HG02885 (cell line): ENCODE results near the gene RNF112.

ENCODE experiments used
- ATAC-seq: cut with Tn5 transposase; IDR thresholded peaks from one replicate; pipeline ENCODE4 v1.9.1; 2021; ENCODE audit warnings: mild to moderate bottlenecking; ENCODE audit not compliant: unreplicated experiment, poor library complexity

Gene RNF112

DNA sequence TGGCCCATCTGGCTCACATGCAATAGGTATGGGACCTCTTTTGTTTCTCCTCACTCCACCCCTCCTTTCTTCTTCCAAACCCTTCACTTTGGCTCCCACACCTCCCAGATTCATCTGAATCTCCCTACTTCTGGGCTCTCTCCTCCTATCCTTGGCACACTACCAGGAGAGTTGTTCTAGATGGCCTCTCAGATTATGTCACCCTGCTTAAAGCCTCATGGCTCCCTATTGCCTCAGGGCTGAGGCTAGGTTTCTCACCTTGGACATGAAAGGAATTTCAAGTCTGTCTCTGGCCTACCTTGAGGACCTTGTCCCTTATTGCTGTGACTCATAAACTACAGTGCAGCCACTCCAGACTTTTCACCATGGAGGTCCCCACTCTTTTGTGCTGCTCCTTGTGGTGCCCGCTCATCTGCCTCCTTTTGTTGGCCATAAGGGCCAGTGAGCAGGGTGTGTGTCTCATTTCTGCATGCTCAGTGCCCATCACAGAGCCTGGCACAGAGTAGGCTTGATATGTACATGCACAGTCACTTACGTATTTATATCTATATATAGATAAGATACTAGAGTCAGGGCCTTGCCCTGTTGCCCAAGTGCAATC, 23.0 kb upstream of the RNF112 start:
- ATAC-seq: no peak

DNA sequence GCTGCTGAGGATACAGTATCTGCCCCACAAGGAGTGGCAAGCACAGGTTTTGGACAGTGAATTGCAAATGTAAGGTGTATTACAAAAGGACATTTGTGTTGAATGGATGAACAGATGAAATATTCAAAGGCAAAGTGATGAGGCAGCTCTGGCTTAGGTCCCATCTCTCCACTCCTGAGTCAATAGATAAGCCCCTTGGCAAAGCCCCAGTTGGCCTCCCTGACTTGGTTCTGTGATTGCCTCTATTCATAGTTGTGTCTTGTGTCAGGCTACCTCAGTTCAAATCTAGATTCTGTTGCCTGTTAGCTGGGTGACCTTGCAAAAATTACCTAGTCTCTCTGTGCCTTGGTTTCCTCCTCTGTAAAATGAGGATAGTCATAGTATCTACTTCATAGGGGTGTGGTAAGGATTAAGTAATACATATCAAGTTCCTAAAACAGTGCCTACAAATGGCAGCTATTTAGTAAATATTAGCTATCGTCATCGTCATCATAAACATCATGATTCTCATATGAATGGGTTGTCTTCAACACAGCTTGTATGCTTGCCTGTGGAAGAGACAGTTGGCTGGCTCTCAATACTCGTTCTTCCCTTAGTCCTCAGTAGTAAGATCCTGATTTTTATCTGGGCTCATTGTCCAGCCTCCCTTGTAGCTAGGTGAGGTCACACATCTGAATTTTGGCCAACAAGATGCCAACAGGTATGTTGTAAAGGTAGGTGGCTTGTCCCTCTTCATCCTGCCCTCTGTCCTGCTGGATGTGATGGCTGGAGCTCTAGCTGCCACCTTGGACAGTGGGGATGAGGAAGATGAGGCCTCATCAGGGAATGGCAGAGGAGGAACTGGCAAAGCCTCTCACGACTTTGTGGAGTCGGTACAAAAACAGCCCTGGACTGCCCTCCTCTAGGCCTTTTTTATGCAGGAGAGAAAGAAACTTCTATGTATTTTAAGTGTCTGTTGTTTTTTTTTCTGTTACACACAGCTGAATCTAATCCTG, 21.9 kb upstream of the RNF112 start:
- ATAC-seq: no peak

DNA sequence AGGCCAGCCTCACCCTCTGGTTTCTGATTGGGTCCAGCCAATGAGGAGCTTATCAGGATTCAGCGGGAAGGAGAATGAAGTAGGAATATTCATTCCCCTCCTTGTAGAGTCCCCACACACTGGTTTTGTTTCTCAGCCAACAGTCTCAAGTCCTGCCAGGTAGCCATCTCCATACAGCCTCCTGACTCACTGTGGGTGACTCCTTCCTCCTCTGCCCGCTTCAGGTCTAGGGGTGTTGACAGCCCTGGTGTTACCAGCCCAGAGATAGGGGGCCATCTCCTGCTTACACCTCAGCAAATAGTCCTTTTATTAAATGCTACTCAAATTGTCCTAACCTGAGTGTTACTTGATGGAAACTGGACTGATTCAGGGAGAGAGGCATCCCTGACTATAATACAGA, 20.1 kb upstream of the RNF112 start:
- ATAC-seq: no peak

GRCh38 chr17:19391432-19391831, 19.6 kb upstream of the RNF112 start:
- no peak for ATAC-seq

GRCh38 chr17:19392303-19392702, 18.7 kb upstream of the RNF112 start:
- no peak for ATAC-seq

DNA sequence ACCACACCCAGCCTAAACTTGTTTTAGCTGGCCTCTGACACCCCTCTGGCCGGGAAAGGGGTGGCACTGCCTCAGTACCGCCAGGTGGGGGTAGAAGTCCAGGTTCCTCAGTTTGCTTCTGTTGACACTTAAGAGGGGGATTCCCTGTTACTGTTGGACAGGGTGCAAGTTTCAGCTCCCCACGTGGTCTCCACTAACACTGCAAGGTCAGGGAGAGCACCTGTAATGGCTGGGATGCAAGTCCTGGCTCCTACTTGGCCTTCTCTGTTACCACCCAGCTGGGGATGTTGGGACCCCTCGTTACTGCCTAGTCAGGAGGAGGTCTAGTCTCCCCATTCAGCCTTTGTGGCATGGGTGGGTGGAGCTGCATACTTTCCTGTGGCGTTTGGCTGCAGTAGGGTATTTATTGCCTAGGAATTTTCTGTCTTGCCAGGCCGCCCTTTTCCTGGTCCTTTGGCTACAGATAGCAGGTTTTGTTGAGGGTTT, 13.4 kb upstream of the RNF112 start:
- no peak for ATAC-seq

DNA sequence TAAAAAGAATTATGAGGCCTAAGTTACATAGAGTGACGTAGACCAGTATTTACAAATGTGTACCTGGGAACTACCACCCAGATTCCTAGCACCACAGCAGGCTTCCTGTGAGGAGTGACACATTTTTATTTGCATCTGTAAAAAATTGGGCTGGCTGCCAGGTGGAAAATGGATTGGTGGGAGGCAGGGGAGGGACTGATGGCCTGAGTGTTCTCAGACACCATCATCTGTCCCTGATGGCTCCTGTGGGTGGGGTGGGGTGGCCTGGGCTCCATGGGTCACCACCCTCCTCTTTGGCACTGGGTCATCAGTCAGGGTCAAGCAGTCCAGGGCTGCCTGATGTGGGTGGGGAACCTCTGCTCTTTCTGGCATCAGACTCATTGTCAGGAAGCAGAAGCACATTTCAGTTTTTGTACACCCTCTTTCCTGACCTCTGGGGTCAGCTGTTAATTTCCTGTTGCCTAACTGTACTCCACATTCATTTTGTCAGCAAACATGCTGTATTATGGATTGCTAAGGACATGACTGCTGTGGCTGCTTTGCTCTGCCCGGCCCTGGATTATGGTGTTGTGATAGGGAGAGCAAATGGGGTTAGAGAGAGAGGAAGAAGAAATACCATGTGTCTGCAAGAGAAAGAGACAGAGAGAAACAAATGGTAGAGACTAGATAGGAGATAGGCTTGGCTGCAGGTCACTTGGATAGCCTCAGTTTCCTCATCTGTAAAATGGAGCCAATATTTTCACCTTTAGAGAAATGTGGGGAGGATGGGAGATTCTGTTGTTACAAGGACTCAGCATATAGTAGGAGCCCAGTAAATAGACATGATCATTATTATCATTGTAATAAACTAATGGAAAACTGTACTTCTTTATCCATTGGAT, 12.5 kb upstream of the RNF112 start:
- ATAC-seq: no peak

GRCh38 chr17:19399750-19400450, 11.1 kb upstream of the RNF112 start:
- ATAC-seq: no peak

DNA sequence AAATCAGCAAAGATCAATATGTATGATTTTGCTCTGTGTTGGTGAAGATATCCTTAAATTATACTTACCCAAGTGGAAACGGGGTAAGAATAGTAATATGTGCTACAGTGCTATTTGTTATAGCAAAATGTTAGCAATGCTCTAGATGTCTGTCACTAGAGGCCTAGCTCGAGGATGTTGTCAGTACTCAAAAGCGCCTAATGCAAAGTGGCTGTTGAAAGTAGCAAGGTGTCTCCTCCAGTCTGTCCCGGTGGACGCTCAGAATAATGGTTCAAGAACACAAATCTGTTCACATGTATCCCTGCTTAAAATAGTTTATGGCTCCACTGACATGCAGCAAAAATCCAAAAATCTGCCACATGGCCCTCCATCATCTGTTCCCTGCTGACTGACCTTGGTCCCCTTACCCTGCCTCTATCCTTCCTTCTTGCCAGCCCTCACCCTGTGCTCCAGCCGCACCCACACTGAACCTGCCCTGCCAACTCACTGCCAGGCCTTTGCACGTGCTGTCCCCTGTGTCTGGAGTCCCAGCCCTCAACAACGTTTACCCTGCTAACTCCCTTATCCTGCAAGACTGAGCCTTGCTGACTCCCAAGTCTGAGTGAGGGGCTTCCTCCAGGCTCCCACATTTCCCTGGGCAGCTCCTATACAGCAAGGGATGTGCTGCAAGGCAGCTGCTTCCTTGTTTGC, 9.6 kb upstream of the RNF112 start:
- no peak for ATAC-seq

DNA sequence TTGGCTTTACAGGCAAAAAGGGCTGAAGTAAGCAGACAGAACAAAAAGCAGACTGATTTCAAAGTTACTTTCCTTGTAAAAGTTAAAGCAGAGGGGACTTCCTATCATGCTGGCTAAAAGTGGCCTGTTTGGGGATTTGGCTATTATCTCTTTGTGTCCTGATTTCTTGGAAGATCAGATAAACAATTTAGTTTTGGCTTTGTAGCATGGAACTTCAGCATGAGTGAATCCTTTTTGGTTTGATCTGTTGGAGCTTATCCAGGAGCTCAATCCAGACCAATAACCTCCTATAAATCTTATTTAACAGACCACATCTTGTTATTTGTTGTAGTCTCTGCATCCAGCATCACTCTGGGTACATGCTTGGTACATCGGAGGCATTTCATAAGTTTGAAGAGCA, 8.9 kb upstream of the RNF112 start:
- ATAC-seq: no peak

DNA sequence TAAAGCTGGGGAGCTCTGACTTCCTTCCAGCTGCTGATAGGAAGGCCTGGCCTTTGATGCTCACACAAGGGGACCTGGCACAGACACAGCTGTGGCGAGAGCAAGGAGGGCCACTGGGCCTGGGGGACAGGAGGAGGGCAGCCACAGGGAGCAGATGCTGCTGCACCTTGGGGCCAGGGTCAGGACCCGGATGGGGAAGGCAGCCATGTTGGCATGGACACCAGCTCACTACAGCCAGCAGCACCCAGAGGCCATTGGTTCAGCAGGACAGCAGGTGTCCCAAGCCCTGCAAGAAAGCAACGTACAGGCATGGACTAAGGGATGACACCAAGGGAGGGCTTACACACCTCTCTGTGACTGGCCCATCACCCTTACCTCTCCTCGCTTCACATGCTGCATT, 8.0 kb upstream of the RNF112 start:
- no peak for ATAC-seq

DNA sequence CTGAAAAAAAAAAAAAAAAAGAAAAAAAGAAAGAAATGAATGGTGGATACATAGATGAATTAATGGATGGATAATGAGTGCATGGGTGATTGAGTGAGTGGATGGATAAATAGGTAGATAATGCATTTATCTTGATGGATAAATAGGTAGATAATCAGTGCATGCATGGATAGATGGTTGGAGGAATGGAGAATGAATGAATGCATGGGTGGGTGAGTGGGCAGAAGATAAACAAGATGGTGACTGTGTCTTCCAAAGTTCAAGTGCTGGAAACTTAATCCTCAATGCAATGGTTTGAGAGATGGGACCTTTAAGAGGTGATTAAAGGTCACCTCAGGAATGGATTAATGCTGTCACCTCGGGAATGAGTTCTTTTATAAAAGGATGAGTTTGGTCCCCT, 6.8 kb upstream of the RNF112 start:
- ATAC-seq: no peak

GRCh38 chr17:19405114-19405513, 5.9 kb upstream of the RNF112 start:
- no peak for ATAC-seq

GRCh38 chr17:19407601-19408345, 3.3 kb upstream of the RNF112 start:
- ATAC-seq: no peak

DNA sequence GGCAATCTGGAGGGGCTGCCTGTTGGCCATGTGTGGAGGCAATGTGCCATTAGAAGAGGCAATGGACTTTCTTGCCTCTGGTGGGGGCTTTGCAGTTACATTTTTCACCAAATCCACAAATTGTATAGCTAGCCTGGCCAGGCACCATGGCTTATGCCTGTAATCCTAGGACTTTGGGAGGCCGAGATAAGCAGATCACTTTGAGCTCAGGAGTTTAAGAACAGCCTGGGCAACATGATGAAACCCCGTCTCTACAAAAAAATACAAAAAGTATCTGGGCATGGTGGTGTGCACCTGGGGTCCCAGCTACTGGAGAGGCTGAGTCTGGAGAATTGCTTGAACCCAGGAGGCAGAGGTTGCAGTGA, 2.7 kb upstream of the RNF112 start:
- no peak for ATAC-seq

DNA sequence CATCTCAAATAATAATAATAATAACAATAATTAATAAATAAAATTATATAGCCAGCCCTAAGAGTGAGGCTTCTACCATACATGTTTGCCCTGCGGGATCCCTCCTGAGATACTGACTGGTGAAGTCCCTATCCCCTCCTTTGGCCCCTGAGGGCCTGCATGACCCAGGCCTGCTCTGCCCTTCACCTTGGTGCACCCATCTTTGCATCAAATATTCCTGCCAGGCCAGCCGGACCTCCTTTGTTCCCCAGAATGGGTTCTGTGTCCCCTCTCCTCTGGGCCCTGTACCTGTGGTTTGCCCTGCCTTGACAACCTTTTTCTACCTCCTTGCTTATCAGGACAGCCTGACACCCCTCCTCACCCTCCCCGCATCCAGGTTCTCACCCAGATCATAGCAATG, 2.0 kb upstream of the RNF112 start:
- no peak for ATAC-seq

- ATAC-seq: no peak
These were observed 1.5 kb upstream of the RNF112 start for GRCh38 chr17:19409509-19409908.

- no peak for ATAC-seq
These were observed 941 bp upstream of the RNF112 start for GRCh38 chr17:19410091-19410490.

GRCh38 chr17:19411631-19412030, 599 bp downstream of the RNF112 start:
- ATAC-seq: no peak
